WTC11 (cell line): ENCODE measurements around the gene MBOAT1. TPM values are rescaled to one million over a fixed set of nuclear protein-coding genes. Genes with fewer than 3 reads are reported as not detected.

Experiments
- ATAC-seq: fragments of 200-7000 bp; cut with Tn5 transposase; 2 replicates; pipeline ENCODE4 v1.10.0; 2021; ENCODE audit warnings: mild to moderate bottlenecking, moderate library complexity
- CTCF ChIA-PET: fragments of 300-600 bp; sonication (Branson Sonifier 250); formaldehyde crosslinking; loops from one replicate; lab custom pipeline; 2021; ENCODE audit warnings: antibody characterized with exemption; lab: Charles Lee
- POLR2A ChIA-PET: fragments of 350-600 bp; sonication (Branson Sonifier 250); formaldehyde crosslinking; loops from one replicate; lab custom pipeline; 2021; ENCODE audit warnings: antibody characterized with exemption; lab: Charles Lee
- DNase-seq: peaks from one replicate; pipeline ENCODE4 v3.0.0; 2021; ENCODE audit warnings: low spot score
- H3K27ac Mint-ChIP-seq: 2 replicates; pipeline ENCODE4 v1.8.0; 2021; ENCODE audit warnings: mixed read lengths
- H3K27me3 Mint-ChIP-seq: 2 replicates; pipeline ENCODE4 v1.8.0; 2021; ENCODE audit warnings: low read depth, mild to moderate bottlenecking, moderate library complexity, mixed read lengths
- H3K36me3 Mint-ChIP-seq: 2 replicates; pipeline ENCODE4 v1.8.0; 2021; ENCODE audit warnings: mixed read lengths
- H3K4me1 Mint-ChIP-seq: 2 replicates; pipeline ENCODE4 v1.8.0; 2022; ENCODE audit warnings: mixed read lengths
- H3K4me3 Mint-ChIP-seq: 2 replicates; pipeline ENCODE4 v1.8.0; 2021; ENCODE audit warnings: mild to moderate bottlenecking, moderate library complexity, mixed read lengths
- H3K9me3 Mint-ChIP-seq: 2 replicates; pipeline ENCODE4 v1.8.0; 2021; ENCODE audit warnings: mixed read lengths
- ELF4 ChIP-seq: sonication (generic); formaldehyde crosslinking; IDR thresholded peaks from 2 replicates; pipeline ENCODE4 v1.8.1; 2022; ENCODE audit warnings: low read depth, mild to moderate bottlenecking, moderate library complexity, missing genetic modification reagents
- ESRRA ChIP-seq: sonication (generic); formaldehyde crosslinking; IDR thresholded peaks from 2 replicates; pipeline ENCODE4 v1.8.1; 2022; ENCODE audit warnings: mild to moderate bottlenecking, missing genetic modification reagents, borderline replicate concordance
- HMGA2 ChIP-seq: fragments of 250-450 bp; sonication (Bioruptor Pico); IDR thresholded peaks from 2 replicates; pipeline ENCODE4 v1.4.0; 2021; ENCODE audit warnings: mild to moderate bottlenecking, moderate library complexity
- MXD4 ChIP-seq: fragments of 250-450 bp; sonication (Bioruptor Pico); IDR thresholded peaks from 2 replicates; pipeline ENCODE4 v1.8.0; 2021; ENCODE audit warnings: mild to moderate bottlenecking, moderate library complexity, borderline replicate concordance
- NR2C2 ChIP-seq: sonication (generic); formaldehyde crosslinking; IDR thresholded peaks from 2 replicates; pipeline ENCODE4 v1.8.0; 2022; ENCODE audit warnings: mild to moderate bottlenecking, missing genetic modification reagents
- PREB ChIP-seq: sonication (generic); formaldehyde crosslinking; IDR thresholded peaks from 2 replicates; pipeline ENCODE4 v1.8.1; 2022; ENCODE audit warnings: mild to moderate bottlenecking, missing genetic modification reagents, moderate library complexity, borderline replicate concordance
- PRRX2 ChIP-seq: fragments of 250-450 bp; sonication (Bioruptor Pico); IDR thresholded peaks from 2 replicates; pipeline ENCODE4 v1.8.0; 2021; ENCODE audit warnings: mild to moderate bottlenecking
- TCF7 ChIP-seq: sonication (generic); formaldehyde crosslinking; IDR thresholded peaks from 2 replicates; pipeline ENCODE4 v1.8.0; 2022; ENCODE audit warnings: mild to moderate bottlenecking, low read depth, missing genetic modification reagents, moderate library complexity
- TEAD1 ChIP-seq: sonication (generic); formaldehyde crosslinking; IDR thresholded peaks from 2 replicates; pipeline ENCODE4 v1.8.0; 2022; ENCODE audit warnings: mild to moderate bottlenecking, missing genetic modification reagents
- ZNF425 ChIP-seq: fragments of 250-450 bp; sonication (Bioruptor Pico); conservative IDR thresholded peaks from 2 replicates; pipeline ENCODE4 v1.9.0; 2021; ENCODE audit warnings: mild to moderate bottlenecking
- total RNA-seq: library from RNA; stranded (reverse); gene quantifications from 3 replicates; pipeline ENCODE4 v1.2.3, GENCODE V29; 2021
- TF ChIP-seq, protein P1 (sequence below): fragments of 250-450 bp; sonication (Bioruptor Pico); IDR thresholded peaks from 2 replicates; pipeline ENCODE4 v1.9.0; 2021; ENCODE audit warnings: mild to moderate bottlenecking, borderline replicate concordance
- TF ChIP-seq, protein P2 (sequence below): fragments of 250-450 bp; sonication (Bioruptor Pico); IDR thresholded peaks from 2 replicates; pipeline ENCODE4 v1.9.0; 2021; ENCODE audit warnings: mild to moderate bottlenecking
- TF ChIP-seq, protein P3 (sequence below): sonication (generic); formaldehyde crosslinking; IDR thresholded peaks from 2 replicates; pipeline ENCODE4 v1.8.1; 2023; ENCODE audit warnings: mild to moderate bottlenecking, missing genetic modification reagents, borderline replicate concordance

The MBOAT1 gene
- total RNA-seq, 1 experiment from 2014 or later = 22.9 TPM

- Mint-ChIP-seq H3K27ac (no peak overlapping the region), H3K27me3 (no peaks in the 10 kb centered on the region), H3K4me3 (no peak overlapping the region), H3K9me3 (no peaks in the 10 kb centered on the region)
- TF ChIP-seq MXD4 (CRISPR knock-in tag) = no peak
- TF ChIP-seq, protein P1, sequence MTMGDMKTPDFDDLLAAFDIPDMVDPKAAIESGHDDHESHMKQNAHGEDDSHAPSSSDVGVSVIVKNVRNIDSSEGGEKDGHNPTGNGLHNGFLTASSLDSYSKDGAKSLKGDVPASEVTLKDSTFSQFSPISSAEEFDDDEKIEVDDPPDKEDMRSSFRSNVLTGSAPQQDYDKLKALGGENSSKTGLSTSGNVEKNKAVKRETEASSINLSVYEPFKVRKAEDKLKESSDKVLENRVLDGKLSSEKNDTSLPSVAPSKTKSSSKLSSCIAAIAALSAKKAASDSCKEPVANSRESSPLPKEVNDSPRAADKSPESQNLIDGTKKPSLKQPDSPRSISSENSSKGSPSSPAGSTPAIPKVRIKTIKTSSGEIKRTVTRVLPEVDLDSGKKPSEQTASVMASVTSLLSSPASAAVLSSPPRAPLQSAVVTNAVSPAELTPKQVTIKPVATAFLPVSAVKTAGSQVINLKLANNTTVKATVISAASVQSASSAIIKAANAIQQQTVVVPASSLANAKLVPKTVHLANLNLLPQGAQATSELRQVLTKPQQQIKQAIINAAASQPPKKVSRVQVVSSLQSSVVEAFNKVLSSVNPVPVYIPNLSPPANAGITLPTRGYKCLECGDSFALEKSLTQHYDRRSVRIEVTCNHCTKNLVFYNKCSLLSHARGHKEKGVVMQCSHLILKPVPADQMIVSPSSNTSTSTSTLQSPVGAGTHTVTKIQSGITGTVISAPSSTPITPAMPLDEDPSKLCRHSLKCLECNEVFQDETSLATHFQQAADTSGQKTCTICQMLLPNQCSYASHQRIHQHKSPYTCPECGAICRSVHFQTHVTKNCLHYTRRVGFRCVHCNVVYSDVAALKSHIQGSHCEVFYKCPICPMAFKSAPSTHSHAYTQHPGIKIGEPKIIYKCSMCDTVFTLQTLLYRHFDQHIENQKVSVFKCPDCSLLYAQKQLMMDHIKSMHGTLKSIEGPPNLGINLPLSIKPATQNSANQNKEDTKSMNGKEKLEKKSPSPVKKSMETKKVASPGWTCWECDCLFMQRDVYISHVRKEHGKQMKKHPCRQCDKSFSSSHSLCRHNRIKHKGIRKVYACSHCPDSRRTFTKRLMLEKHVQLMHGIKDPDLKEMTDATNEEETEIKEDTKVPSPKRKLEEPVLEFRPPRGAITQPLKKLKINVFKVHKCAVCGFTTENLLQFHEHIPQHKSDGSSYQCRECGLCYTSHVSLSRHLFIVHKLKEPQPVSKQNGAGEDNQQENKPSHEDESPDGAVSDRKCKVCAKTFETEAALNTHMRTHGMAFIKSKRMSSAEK (CRISPR knock-in tag) = no peak
- TF ChIP-seq, protein P2, sequence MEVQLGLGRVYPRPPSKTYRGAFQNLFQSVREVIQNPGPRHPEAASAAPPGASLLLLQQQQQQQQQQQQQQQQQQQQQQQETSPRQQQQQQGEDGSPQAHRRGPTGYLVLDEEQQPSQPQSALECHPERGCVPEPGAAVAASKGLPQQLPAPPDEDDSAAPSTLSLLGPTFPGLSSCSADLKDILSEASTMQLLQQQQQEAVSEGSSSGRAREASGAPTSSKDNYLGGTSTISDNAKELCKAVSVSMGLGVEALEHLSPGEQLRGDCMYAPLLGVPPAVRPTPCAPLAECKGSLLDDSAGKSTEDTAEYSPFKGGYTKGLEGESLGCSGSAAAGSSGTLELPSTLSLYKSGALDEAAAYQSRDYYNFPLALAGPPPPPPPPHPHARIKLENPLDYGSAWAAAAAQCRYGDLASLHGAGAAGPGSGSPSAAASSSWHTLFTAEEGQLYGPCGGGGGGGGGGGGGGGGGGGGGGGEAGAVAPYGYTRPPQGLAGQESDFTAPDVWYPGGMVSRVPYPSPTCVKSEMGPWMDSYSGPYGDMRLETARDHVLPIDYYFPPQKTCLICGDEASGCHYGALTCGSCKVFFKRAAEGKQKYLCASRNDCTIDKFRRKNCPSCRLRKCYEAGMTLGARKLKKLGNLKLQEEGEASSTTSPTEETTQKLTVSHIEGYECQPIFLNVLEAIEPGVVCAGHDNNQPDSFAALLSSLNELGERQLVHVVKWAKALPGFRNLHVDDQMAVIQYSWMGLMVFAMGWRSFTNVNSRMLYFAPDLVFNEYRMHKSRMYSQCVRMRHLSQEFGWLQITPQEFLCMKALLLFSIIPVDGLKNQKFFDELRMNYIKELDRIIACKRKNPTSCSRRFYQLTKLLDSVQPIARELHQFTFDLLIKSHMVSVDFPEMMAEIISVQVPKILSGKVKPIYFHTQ = no peak
- TF ChIP-seq HMGA2 (CRISPR knock-in tag) = no peak
- no peak for TF ChIP-seq TCF7 (CRISPR knock-in tag)
- no peak for TF ChIP-seq ELF4 (CRISPR knock-in tag)
- no peak for TF ChIP-seq TEAD1 (CRISPR knock-in tag)
- no peak for TF ChIP-seq PREB
- TF ChIP-seq, all 79 proteins: peak for 0
- no peaks in the 10 kb centered on the region for H3K36me3 Mint-ChIP-seq
- POLR2A ChIA-PET = no interaction called here
- no peak for ATAC-seq
- CTCF ChIA-PET = no interaction called here
- DNase-seq = no peak
- peaks cover 9% of the 10 kb centered on the region for H3K4me1 Mint-ChIP-seq
Observed at GRCh38 chr6:20169119-20169557, 43.1 kb downstream of the MBOAT1 start.

DNA sequence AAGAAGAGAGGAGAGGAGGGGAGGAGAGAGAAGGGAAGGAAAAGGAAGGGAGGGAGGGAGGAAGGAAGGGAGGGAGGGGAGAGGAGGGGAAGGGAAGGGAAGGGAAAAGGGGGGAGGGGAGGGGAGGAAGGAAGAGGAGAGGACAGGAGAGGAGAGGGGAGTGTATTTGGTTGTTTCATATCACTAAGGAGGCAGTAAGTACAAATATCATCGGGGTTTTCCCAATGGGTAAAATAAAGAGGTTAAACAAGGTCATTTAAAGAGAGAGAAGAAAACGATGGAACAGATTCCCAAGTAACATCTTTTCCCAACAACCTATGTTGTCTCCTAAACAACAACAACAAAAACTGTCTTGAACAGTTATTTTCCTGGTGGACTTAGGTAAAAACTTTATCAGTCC is 43.6 kb downstream of the MBOAT1 start:
- Mint-ChIP-seq H3K36me3 (no peaks in the 10 kb centered on the region), H3K4me3 (no peak overlapping the region), H3K27me3 (no peaks in the 10 kb centered on the region), H3K9me3 (no peaks in the 10 kb centered on the region), H3K27ac (no peak overlapping the region), H3K4me1 (peaks cover 9% of the 10 kb centered on the region)
- POLR2A ChIA-PET = no interaction called here
- no peak for DNase-seq
- no peak for ATAC-seq
- TF ChIP-seq NR2C2 (CRISPR knock-in tag) (no peak), ZNF425 (CRISPR knock-in tag) (no peak), ESRRA (CRISPR knock-in tag) (no peak), PRRX2 (CRISPR knock-in tag) (no peak), HMGA2 (CRISPR knock-in tag) (no peak)
- TF ChIP-seq, protein P3, sequence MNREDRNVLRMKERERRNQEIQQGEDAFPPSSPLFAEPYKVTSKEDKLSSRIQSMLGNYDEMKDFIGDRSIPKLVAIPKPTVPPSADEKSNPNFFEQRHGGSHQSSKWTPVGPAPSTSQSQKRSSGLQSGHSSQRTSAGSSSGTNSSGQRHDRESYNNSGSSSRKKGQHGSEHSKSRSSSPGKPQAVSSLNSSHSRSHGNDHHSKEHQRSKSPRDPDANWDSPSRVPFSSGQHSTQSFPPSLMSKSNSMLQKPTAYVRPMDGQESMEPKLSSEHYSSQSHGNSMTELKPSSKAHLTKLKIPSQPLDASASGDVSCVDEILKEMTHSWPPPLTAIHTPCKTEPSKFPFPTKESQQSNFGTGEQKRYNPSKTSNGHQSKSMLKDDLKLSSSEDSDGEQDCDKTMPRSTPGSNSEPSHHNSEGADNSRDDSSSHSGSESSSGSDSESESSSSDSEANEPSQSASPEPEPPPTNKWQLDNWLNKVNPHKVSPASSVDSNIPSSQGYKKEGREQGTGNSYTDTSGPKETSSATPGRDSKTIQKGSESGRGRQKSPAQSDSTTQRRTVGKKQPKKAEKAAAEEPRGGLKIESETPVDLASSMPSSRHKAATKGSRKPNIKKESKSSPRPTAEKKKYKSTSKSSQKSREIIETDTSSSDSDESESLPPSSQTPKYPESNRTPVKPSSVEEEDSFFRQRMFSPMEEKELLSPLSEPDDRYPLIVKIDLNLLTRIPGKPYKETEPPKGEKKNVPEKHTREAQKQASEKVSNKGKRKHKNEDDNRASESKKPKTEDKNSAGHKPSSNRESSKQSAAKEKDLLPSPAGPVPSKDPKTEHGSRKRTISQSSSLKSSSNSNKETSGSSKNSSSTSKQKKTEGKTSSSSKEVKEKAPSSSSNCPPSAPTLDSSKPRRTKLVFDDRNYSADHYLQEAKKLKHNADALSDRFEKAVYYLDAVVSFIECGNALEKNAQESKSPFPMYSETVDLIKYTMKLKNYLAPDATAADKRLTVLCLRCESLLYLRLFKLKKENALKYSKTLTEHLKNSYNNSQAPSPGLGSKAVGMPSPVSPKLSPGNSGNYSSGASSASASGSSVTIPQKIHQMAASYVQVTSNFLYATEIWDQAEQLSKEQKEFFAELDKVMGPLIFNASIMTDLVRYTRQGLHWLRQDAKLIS = no peak
- CTCF ChIA-PET = no interaction called here
